ENCODE data around the gene CAB39. TPM values are rescaled to one million over a fixed set of nuclear protein-coding genes. Genes with fewer than 3 reads are reported as not detected.

The CAB39 gene
- polyA plus RNA-seq, 1 donor (not counting 4 experiments of a cell fraction or from before 2014, with no cell fraction given), result 120 TPM

DNA sequence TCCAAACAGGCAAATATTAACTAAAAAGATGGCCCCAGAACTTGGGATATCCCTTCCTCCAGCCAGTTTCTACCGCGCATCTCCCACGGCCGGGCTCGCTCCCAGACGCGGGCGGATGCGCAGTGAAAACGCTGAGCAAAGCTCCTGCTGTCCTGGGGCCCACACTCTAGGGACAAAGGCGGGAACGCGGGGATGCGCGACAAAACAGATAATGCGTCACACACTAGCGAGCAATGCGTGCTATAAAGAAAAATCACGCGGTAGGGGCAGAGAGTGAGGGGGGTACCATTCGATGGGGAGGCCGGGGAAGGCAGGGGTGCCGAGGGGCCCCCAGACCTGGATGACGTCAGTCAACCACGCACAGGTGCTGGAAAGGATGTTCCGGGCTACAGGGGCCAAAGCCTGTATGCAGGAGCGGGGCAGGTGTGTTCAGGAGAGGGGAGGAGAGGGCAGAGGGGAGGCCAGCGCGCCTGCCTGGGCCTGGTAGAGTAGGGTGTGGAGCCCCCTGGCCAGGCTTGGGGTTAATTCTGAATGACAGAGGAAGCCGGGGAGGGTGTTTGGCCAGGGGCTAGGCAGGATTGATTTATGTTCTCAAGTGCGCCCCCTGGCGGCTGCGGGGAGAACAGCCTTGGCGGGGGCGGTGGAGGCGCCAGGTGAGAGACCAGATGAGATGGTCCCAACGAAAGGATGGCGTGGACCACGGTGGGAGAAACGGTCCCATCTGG is 137.2 kb downstream of the CAB39 start:
- Histone ChIP-seq H3K9me3 (ENCODE audit: control insufficient read depth, low read depth, low read length) (no peaks in the 10 kb centered on the region), H3K9me1 (ENCODE audit: control insufficient read depth, extremely low read depth, insufficient read depth, low read length) (no peaks in the 10 kb centered on the region), H3K9ac (ENCODE audit: control insufficient read depth, extremely low read depth, insufficient read depth, low read length) (no peak overlapping the region), H3K27ac (ENCODE audit: control insufficient read depth, insufficient read depth, low read length) (no peak overlapping the region), H3K27me3 (ENCODE audit: control insufficient read depth, extremely low read depth, insufficient read depth, low read length) (peaks cover 6% of the 10 kb centered on the region), H3K4me2 (ENCODE audit: control insufficient read depth, extremely low read depth, insufficient read depth, low read depth, low read length) (no peak overlapping the region), H3K4me3 (ENCODE audit: control insufficient read depth in 2 of 3, extremely low read depth in 1 of 3, insufficient read depth in 2 of 3, low read depth in 1 of 3, low read length in 3 of 3) (no peak overlapping the region), H3K36me3 (ENCODE audit: control insufficient read depth in 2 of 2, extremely low read depth in 1 of 2, insufficient read depth in 2 of 2, low read length in 2 of 2) (no peaks in the 10 kb centered on the region), H4K20me1 (ENCODE audit: control insufficient read depth, extremely low read depth, insufficient read depth, low read length) (no peaks in the 10 kb centered on the region), H3K4me1 (ENCODE audit: control insufficient read depth, extremely low read depth, insufficient read depth, low read length) (no peaks in the 10 kb centered on the region), H2AFZ (ENCODE audit: control insufficient read depth, low read length) (no peak overlapping the region), H3K79me2 (ENCODE audit: control insufficient read depth, insufficient read depth, low read length) (no peaks in the 10 kb centered on the region)
- no peak for DNase-seq (ENCODE audit: low read depth, low spot score)
- dilution Hi-C loops (cut with MboI; ENCODE audit: extremely low pct_ligation_motif_present, low sequenced_read_pairs), result no loop called here
- no peak for FAIRE-seq
- TF ChIP-seq EZH2 (IDR thresholded peaks at IDR 0.05; ENCODE audit: low read length), result no peak
- TF ChIP-seq, protein P1, sequence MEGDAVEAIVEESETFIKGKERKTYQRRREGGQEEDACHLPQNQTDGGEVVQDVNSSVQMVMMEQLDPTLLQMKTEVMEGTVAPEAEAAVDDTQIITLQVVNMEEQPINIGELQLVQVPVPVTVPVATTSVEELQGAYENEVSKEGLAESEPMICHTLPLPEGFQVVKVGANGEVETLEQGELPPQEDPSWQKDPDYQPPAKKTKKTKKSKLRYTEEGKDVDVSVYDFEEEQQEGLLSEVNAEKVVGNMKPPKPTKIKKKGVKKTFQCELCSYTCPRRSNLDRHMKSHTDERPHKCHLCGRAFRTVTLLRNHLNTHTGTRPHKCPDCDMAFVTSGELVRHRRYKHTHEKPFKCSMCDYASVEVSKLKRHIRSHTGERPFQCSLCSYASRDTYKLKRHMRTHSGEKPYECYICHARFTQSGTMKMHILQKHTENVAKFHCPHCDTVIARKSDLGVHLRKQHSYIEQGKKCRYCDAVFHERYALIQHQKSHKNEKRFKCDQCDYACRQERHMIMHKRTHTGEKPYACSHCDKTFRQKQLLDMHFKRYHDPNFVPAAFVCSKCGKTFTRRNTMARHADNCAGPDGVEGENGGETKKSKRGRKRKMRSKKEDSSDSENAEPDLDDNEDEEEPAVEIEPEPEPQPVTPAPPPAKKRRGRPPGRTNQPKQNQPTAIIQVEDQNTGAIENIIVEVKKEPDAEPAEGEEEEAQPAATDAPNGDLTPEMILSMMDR (optimal IDR thresholded peaks at IDR 0.05 in 1 of 3, IDR thresholded peaks at IDR 0.05 in 1 of 3, conservative IDR thresholded peaks at IDR 0.05 in 1 of 3; ENCODE audit: extremely low read depth in 1 of 3, insufficient read depth in 2 of 3, low read length in 3 of 3), result peak; percentile 80 to 95 (median 86)

DNA sequence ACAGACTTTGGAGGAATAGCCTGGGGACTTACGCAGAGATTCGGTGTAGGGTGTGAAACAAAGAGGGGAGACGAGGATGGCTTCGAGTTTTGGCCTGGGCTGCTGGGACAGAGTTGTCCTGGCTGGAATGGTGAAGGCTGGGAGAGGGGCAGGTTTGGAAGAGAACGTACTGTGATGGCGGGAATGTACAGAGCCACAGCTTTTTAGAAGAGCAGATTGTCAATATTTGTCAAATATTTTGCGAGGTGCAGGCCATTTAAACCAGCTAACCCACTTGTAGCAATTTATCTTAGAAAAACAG is 137.7 kb downstream of the CAB39 start:
- Histone ChIP-seq H3K27me3 (ENCODE audit: control insufficient read depth, extremely low read depth, insufficient read depth, low read length) (peaks cover 2% of the 10 kb centered on the region), H4K20me1 (ENCODE audit: control insufficient read depth, extremely low read depth, insufficient read depth, low read length) (no peaks in the 10 kb centered on the region), H3K4me2 (ENCODE audit: control insufficient read depth, extremely low read depth, insufficient read depth, low read depth, low read length) (no peak overlapping the region), H3K9ac (ENCODE audit: control insufficient read depth, extremely low read depth, insufficient read depth, low read length) (no peak overlapping the region), H3K4me1 (ENCODE audit: control insufficient read depth, extremely low read depth, insufficient read depth, low read length) (no peaks in the 10 kb centered on the region), H3K79me2 (ENCODE audit: control insufficient read depth, insufficient read depth, low read length) (no peaks in the 10 kb centered on the region), H2AFZ (ENCODE audit: control insufficient read depth, low read length) (no peak overlapping the region), H3K27ac (ENCODE audit: control insufficient read depth, insufficient read depth, low read length) (no peak overlapping the region), H3K36me3 (ENCODE audit: control insufficient read depth in 2 of 2, extremely low read depth in 1 of 2, insufficient read depth in 2 of 2, low read length in 2 of 2) (no peaks in the 10 kb centered on the region), H3K4me3 (ENCODE audit: control insufficient read depth in 2 of 3, extremely low read depth in 1 of 3, insufficient read depth in 2 of 3, low read depth in 1 of 3, low read length in 3 of 3) (no peak overlapping the region), H3K9me3 (ENCODE audit: control insufficient read depth, low read depth, low read length) (no peaks in the 10 kb centered on the region), H3K9me1 (ENCODE audit: control insufficient read depth, extremely low read depth, insufficient read depth, low read length) (no peaks in the 10 kb centered on the region)
- no peak for DNase-seq (ENCODE audit: low read depth, low spot score)
- TF ChIP-seq, protein P1 (optimal IDR thresholded peaks at IDR 0.05 in 1 of 3, IDR thresholded peaks at IDR 0.05 in 1 of 3, conservative IDR thresholded peaks at IDR 0.05 in 1 of 3; ENCODE audit: extremely low read depth in 1 of 3, insufficient read depth in 2 of 3, low read length in 3 of 3), result no peak
- TF ChIP-seq EZH2 (IDR thresholded peaks at IDR 0.05; ENCODE audit: low read length), result no peak
- dilution Hi-C loops (cut with MboI; ENCODE audit: extremely low pct_ligation_motif_present, low sequenced_read_pairs), result no loop called here
- no peak for FAIRE-seq

Measured in keratinocyte (primary cell).